ENCODE measurements around the gene TCP11L2.

TCP11L2 gene

DNA sequence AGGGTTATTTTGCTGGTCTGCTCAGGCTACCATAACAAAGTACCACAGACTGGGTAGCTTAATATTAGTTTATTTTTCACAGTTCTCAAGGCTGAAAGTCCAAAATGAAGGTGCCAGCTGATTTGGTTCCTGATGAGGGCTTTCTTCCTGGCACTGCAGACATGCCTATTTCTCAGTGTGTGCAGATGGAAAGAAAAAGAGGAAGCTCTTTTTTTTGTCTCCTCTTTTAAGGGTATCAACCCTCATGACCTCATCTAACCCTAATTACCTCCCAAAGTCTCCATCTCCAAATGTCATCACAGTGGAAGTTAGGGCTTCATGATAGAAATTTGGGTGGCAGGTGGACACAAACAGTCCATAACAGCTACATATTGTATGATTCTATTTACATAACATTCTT lies 30.0 kb downstream of the TCP11L2 start:
- Mint-ChIP-seq H3K4me1 (ENCODE audit: low read depth) (no peaks in the 10 kb centered on the region), H3K9me3 (no peaks in the 10 kb centered on the region), H3K27me3 (ENCODE audit: low read depth) (no peaks in the 10 kb centered on the region), H3K36me3 (ENCODE audit: low read depth) (peaks cover 7% of the 10 kb centered on the region), H3K27ac (no peak overlapping the region), H3K4me3 (no peak overlapping the region)

DNA sequence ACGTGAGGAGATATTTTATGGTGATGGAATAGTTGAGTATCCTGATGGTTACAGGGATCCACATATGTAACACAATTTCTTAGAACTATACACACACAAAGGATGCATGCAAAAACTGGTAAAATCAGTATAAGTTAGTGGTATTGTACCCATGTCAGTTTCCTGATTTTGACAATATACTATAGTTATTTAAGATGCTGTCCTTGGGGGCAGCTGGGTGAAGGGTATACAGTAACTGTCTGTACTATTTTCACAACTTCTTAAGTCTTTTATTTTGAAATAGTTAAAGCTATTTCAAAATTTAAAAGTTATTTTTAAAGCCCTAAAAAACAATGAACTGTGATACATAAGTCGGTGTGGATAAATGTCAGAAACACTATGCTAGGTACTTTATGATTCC lies 30.5 kb downstream of the TCP11L2 start:
- Mint-ChIP-seq H3K4me1 (ENCODE audit: low read depth) (no peaks in the 10 kb centered on the region), H3K4me3 (no peak overlapping the region), H3K36me3 (ENCODE audit: low read depth) (peaks cover 7% of the 10 kb centered on the region)

DNA sequence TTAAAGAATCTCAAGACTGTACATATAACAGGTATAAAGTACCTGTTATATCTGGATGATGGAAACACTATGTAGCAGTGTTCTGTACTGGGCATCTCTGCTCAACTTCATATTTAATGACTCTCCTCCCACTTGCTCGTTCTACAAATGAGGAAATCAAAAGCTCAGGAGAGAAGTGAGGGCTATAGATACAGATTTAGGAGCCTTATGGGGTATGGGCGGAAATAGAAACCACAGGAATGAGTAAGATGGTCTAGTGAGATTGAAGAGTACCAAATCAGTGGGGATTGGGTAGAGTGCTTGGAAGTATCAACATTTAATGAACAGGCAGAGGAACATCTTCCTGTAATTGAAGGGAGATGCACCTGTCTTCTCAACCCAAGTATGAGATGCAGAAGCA lies 31.2 kb downstream of the TCP11L2 start:
- Mint-ChIP-seq H3K27ac (no peak overlapping the region), H3K27me3 (ENCODE audit: low read depth) (no peaks in the 10 kb centered on the region), H3K4me1 (ENCODE audit: low read depth) (no peaks in the 10 kb centered on the region), H3K36me3 (ENCODE audit: low read depth) (peaks cover 8% of the 10 kb centered on the region), H3K4me3 (no peak overlapping the region), H3K9me3 (no peaks in the 10 kb centered on the region)

More for the DNA sequence above, 30.5 kb downstream of the TCP11L2 start:
- Mint-ChIP-seq H3K27ac (no peak overlapping the region), H3K27me3 (ENCODE audit: low read depth) (no peaks in the 10 kb centered on the region), H3K9me3 (no peaks in the 10 kb centered on the region)

- H3K27ac Mint-ChIP-seq = no peak overlapping the region
- H3K4me3 Mint-ChIP-seq = no peak overlapping the region
- H3K27me3 Mint-ChIP-seq (ENCODE audit: low read depth) = no peaks in the 10 kb centered on the region
- peaks cover 8% of the 10 kb centered on the region for H3K36me3 Mint-ChIP-seq (ENCODE audit: low read depth)
- H3K9me3 Mint-ChIP-seq = no peaks in the 10 kb centered on the region
- H3K4me1 Mint-ChIP-seq (ENCODE audit: low read depth) = no peaks in the 10 kb centered on the region
These were observed 38.7 kb downstream of the TCP11L2 start for GRCh38 chr12:106341086-106341877.

DNA sequence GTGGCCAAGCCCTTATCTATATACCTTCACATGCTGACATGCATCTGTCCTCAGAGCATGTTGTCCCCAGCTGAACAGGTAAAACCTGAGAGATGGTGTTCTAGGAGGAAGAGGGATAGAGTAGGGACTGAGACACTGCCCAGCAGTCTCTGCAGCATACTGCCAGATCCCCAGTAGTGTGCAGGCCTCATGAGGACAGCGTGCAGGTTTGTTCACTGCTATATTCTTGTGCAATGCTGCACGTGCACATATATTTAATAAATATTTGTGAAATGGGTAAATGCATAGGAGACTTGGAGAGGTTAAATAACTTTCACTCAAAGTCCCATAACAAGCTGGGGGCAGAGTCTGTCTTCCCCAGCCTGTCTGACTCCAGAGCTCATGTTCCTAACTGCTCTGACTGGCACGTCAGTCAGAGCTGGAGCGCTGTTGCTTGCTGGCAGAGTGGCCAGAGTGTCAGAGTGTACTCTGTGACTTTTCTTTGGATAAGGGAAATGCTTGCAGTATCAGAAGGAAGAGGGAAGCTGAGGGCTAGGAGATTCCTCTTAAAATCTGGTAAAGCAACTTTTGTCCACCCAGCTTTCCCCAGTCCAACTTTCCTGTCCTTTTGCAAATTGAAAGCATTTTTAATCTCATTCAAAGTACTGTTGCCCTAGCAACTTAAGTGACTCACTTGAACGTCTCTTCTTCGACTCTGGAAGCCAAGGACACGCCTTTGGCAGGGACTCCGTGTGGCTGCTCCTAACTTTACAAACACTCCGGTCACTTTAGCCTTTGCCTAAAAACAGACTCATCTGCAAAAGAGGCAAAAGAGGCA lies 40.1 kb downstream of the TCP11L2 start:
- Mint-ChIP-seq H3K27ac (no peak overlapping the region), H3K36me3 (ENCODE audit: low read depth) (peaks cover 10% of the 10 kb centered on the region), H3K4me1 (ENCODE audit: low read depth) (no peaks in the 10 kb centered on the region)

DNA sequence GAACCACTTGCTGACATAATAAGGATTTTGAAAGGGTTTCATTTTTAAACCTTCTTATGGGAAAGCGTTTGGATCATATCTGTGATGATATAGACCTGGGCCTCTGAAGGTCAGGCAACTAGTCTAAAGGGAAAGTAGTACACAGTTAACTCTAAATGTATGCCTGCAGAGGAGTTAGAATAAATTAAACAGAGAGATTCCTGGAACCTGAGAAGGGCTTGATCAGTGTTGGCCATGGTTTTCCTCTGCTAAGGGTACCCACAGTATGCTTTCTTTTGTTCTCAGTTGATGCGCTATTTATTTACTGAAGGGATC lies 40.6 kb downstream of the TCP11L2 start:
- Mint-ChIP-seq H3K27me3 (ENCODE audit: low read depth) (no peaks in the 10 kb centered on the region), H3K4me1 (ENCODE audit: low read depth) (no peaks in the 10 kb centered on the region), H3K36me3 (ENCODE audit: low read depth) (peaks cover 10% of the 10 kb centered on the region), H3K4me3 (no peak overlapping the region), H3K27ac (no peak overlapping the region), H3K9me3 (no peaks in the 10 kb centered on the region)

More for the DNA sequence above, 40.1 kb downstream of the TCP11L2 start:
- Mint-ChIP-seq H3K27me3 (ENCODE audit: low read depth) (no peaks in the 10 kb centered on the region), H3K9me3 (no peaks in the 10 kb centered on the region), H3K4me3 (no peak overlapping the region)

- H3K27ac Mint-ChIP-seq = no peak overlapping the region
- H3K4me1 Mint-ChIP-seq (ENCODE audit: low read depth) = no peaks in the 10 kb centered on the region
- no peak overlapping the region for H3K4me3 Mint-ChIP-seq
- no peaks in the 10 kb centered on the region for H3K9me3 Mint-ChIP-seq
- no peaks in the 10 kb centered on the region for H3K27me3 Mint-ChIP-seq (ENCODE audit: low read depth)
- H3K36me3 Mint-ChIP-seq (ENCODE audit: low read depth) = peaks cover 9% of the 10 kb centered on the region
These were observed 41.6 kb downstream of the TCP11L2 start for GRCh38 chr12:106344131-106344530.

DNA sequence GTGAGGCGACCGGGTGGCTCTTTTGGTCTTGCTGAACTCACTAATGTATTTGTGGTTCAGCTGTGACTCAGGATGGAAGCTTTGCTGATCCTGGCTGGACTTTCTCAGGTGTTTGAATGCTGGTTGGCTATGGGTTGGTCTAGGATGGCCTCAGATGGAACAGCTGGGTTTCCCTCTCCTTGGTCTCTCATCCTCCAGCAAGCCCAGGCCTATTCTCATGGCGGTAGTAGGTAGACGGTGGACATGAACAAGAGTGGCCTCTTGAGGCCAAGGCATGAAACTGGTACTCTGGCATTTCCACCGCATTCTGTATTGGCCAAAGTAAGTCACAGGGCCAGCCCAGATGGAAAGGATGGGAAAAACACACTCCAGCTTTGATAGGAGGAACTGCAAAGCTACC lies 43.2 kb downstream of the TCP11L2 start:
- Mint-ChIP-seq H3K27me3 (ENCODE audit: low read depth) (peaks cover 5% of the 10 kb centered on the region), H3K9me3 (no peaks in the 10 kb centered on the region), H3K36me3 (ENCODE audit: low read depth) (peaks cover 6% of the 10 kb centered on the region), H3K27ac (no peak overlapping the region), H3K4me3 (no peak overlapping the region), H3K4me1 (ENCODE audit: low read depth) (no peaks in the 10 kb centered on the region)

GRCh38 chr12:106348411-106348810 lies 45.9 kb downstream of the TCP11L2 start:
- H3K9me3 Mint-ChIP-seq = no peaks in the 10 kb centered on the region
- no peaks in the 10 kb centered on the region for H3K4me1 Mint-ChIP-seq (ENCODE audit: low read depth)
- no peak overlapping the region for H3K4me3 Mint-ChIP-seq
- no peak overlapping the region for H3K27ac Mint-ChIP-seq
- peaks cover 5% of the 10 kb centered on the region for H3K27me3 Mint-ChIP-seq (ENCODE audit: low read depth)
- H3K36me3 Mint-ChIP-seq (ENCODE audit: low read depth) = peaks cover 6% of the 10 kb centered on the region

DNA sequence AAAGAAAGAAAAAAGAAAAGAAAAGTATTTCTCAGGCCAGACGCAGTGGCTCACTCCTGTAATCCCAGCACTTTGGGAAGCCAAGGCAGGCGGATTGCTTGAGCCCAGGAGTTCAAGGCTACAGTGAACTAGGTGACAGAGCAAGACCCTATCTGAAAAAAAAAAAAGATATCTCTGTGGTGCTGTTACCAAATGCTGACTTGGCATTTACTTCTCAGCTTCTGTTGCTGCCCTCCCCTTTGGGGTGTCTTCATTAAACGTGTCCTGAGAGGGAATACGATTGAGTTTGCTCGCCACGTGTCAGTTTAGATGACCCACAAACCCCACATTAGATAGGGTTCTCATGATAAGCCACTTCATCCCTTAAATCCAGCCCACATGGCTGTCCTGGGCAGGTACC lies 50.6 kb downstream of the TCP11L2 start:
- Mint-ChIP-seq H3K27me3 (ENCODE audit: low read depth) (peaks cover 5% of the 10 kb centered on the region), H3K36me3 (ENCODE audit: low read depth) (no peaks in the 10 kb centered on the region), H3K4me1 (ENCODE audit: low read depth) (peaks cover 6% of the 10 kb centered on the region), H3K9me3 (no peaks in the 10 kb centered on the region), H3K27ac (no peak overlapping the region), H3K4me3 (no peak overlapping the region)

DNA sequence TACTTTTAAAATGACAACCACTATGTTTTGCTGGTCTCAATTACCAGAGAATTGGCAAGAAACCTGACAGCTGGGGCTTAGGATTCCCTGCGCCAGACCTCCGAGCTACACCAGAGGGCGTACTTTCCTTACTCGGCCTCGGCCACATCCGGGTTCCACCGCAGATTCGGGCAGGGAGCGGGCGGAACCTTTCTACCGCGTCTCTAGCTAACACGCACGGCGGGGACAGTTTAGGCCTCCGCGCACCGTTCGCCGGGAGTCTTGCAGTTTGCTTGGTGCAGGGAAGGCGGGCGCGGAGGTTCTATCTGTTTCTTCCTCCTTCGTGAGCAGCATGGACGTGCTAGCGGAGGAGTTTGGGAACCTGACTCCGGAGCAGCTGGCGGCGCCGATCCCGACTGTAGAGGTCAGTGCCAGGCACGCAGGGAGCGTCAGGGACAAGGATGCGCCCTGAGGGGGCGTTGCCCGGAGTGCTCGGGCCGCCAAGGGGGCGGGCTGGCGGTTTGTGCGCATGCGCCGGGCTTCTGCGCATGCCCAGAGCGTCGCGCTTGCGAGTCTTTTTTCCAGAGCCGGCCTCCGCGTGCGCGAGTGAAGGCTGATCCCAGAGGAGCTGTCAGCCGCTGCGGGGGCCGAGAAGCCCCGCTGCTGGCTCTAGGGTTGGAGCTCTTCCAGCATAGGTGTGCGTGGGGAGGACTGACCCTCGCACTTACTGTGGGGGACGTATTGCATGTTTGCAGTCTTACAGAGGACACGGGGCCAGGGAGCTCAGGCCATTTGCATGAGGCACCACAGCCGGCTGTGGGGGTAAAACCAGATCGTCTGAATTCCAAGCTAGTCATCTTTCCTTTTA lies 55.2 kb downstream of the TCP11L2 start, which contains the start of gene POLR3B:
POLR3B (plus strand) TSS at position 200 of the 847 bp plus-strand sequence; CDS start at position 332, 132 bp downstream.
- peak within 1 kb of the TSS; percentile 82 for H3K4me3 Mint-ChIP-seq
- H3K27me3 Mint-ChIP-seq (ENCODE audit: low read depth) = no peaks in the 10 kb centered on the region

DNA sequence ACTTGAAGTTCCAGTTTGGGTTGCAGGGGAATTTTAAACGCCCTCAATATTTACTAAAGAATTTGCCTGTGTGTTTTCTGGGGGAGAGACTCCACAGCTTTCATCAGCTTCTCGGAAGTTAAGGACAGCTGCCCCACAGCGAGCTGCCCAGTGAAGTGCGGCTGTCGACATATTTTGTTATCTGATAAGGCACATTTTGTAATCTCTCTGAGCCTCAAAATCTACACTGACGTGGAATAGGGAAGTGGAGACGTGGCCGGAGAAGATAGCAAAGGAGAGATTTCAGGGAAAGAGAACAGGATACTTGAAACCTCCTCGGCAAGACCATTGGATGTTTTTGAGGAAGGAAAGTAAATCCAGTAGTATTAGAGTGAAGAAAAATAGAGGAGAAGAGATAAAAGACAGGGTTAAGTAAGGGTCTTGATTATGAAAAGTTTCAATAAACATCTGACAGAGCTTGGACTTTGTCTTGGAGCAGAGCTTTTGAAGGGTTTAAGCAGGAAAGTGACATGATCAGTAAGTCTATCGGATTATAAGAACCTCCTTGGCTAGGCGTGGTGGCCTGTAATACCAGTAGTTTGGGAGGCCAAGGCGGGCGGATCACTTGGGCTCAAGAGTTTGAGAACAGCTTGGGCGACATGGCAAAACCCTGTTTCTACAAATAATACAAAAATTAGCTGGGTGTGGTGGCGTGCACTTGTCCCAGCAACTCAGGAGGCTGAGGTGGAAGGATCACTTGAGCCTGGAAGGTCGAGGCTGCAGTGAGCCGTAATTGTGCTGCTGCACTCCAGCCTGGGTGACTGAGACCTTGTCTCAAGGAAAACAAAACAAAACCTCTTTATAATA lies 56.1 kb downstream of the TCP11L2 start:
- H3K27me3 Mint-ChIP-seq (ENCODE audit: low read depth) = no peaks in the 10 kb centered on the region
- peak overlapping the region; percentile 90 for H3K27ac Mint-ChIP-seq
- no peaks in the 10 kb centered on the region for H3K36me3 Mint-ChIP-seq (ENCODE audit: low read depth)
- H3K4me1 Mint-ChIP-seq (ENCODE audit: low read depth) = peaks cover 12% of the 10 kb centered on the region
- peak overlapping the region; percentile 82 for H3K4me3 Mint-ChIP-seq
- no peaks in the 10 kb centered on the region for H3K9me3 Mint-ChIP-seq

More for the DNA sequence above, 55.2 kb downstream of the TCP11L2 start, which contains the start of gene POLR3B:
- no peaks in the 10 kb centered on the region for H3K9me3 Mint-ChIP-seq
- H3K4me1 Mint-ChIP-seq (ENCODE audit: low read depth) = peaks cover 12% of the 10 kb centered on the region
- H3K36me3 Mint-ChIP-seq (ENCODE audit: low read depth) = no peaks in the 10 kb centered on the region
- H3K27ac Mint-ChIP-seq = peak within 1 kb of the TSS; percentile 90

GRCh38 chr12:106359646-106360399 lies 57.3 kb downstream of the TCP11L2 start:
- H3K9me3 Mint-ChIP-seq = no peaks in the 10 kb centered on the region
- no peaks in the 10 kb centered on the region for H3K27me3 Mint-ChIP-seq (ENCODE audit: low read depth)
- H3K27ac Mint-ChIP-seq = no peak overlapping the region
- no peaks in the 10 kb centered on the region for H3K36me3 Mint-ChIP-seq (ENCODE audit: low read depth)
- no peak overlapping the region for H3K4me3 Mint-ChIP-seq
- H3K4me1 Mint-ChIP-seq (ENCODE audit: low read depth) = peaks cover 12% of the 10 kb centered on the region

Measured in T-helper 1 cell treated with Interleukin-12 subunit alpha and Interleukin-12 subunit beta and Interleukin-4 antibody, amounts not matched to agents 30 μg/mL and 1 μg/mL, for 36 hours (primary cell).